GM12874 (cell line): Measurements from ENCODE around the gene ESRRA.

Experiments used
- CTCF ChIP-seq: IDR thresholded peaks from 2 replicates; pipeline ENCODE4 v1.5.1; 2011; ENCODE audit warnings: low read depth, mild to moderate bottlenecking, control low read depth, low read length, moderate library complexity; ENCODE audit not compliant: insufficient read depth

Gene ESRRA

GRCh38 chr11:64291262-64291751 lies 14.0 kb upstream of the ESRRA start, which contains the start of gene KCNK4:
Gene KCNK4, plus strand, starts transcription at chr11:64291302. Its CDS starts 1,717 bp downstream, at chr11:64293019.
- no peak for TF ChIP-seq CTCF

- TF ChIP-seq CTCF = no peak
Measured at GRCh38 chr11:64291752-64292459, 13.4 kb upstream of the ESRRA start.

- TF ChIP-seq CTCF = no peak
Measured at GRCh38 chr11:64292460-64293254, 12.7 kb upstream of the ESRRA start.

DNA sequence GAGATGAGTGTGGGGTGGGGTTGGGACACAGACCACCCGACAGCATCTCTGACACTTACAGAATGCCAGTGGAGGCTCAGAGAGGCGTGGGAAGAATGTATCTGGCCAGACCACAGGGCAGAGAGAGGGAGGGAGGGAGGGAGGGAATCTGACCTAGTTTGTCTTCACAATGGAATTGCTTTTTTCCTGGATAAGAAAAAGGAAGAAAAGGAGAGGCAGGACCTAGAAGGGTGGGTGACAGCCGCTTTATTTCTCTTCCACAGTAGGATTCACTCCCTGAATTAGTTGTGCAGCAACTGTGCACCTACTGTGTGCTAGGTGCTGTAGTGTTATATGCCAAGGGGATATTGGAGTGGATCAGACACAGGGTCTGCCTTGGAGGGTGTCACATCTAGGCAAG lies 10.6 kb upstream of the ESRRA start:
- TF ChIP-seq CTCF = no peak

DNA sequence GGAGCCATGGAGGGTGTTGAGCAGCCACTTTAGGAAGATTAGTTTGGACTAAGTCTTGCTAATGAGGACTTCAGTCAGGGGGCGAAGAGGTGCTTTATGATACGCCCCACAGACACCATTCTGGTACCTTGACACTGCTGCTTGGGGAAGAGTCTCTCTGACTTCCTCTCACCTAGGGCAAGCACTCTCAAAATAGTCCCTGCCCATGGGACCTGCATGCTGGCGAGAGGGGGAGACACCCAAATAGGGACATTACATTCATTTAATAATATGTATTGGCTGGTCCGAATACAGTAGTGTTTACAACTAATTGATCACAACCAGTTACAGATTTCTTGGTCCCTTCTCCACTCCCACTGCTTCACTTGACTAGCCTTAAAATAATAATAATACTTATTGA lies 9.6 kb upstream of the ESRRA start:
- TF ChIP-seq CTCF = no peak

DNA sequence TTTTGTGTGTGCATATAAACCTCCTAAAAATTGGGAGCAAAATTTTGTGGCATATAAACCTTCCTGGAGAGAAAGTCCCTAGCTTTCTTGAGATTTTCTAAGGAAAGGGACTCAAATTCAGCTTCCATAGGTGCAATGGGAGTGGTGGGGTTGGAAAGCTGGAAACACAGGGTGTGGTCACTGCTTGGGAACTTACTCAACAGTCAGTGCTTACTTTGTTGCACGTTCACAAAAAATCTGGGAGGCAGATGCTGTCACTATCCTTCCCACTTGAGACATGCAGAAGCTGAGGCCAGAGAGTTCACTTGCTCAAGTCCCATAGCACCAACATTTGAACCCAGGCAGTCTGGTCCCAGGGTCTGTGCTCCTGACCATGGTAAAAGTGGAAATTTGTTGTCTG lies 9.1 kb upstream of the ESRRA start:
- TF ChIP-seq CTCF = no peak

DNA sequence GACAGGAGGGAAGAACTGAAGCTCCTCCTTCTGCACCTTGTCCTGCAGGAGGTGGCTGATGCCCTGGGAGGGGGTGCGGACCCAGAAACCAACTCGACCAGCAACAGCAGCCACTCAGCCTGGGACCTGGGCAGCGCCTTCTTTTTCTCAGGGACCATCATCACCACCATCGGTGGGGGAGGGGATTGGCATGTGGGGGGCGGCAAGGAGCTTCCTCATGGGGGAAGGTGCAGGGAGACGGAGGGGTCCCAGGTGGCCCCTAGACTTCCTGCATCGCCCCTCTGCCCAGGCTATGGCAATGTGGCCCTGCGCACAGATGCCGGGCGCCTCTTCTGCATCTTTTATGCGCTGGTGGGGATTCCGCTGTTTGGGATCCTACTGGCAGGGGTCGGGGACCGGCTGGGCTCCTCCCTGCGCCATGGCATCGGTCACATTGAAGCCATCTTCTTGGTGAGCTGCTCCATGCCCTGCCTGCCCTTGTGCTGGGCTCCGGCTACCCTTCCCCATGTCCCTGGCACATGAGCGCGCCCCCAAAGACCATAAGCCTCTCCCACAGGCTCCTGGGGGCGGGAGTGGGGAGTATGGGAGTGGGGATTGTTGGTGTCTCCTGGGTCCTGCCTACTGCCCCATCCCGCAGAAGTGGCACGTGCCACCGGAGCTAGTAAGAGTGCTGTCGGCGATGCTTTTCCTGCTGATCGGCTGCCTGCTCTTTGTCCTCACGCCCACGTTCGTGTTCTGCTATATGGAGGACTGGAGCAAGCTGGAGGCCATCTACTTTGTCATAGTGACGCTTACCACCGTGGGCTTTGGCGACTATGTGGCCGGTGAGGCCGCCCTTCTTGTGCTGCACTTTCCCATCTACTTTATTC lies 8.3 kb upstream of the ESRRA start:
- TF ChIP-seq CTCF = no peak
